ENCODE results near the gene ADSS1.

The ADSS1 gene

GRCh38 chr14:104723651-104724406, at the start of gene ADSS1:
Gene ADSS1, plus strand, starts transcription at chr14:104724229. Its CDS starts 42 bp downstream, at chr14:104724271.
- DNase-seq: peak; percentile 73

GRCh38 chr14:104675447-104675846, 48.6 kb upstream of the ADSS1 start:
- no peak for DNase-seq

DNA sequence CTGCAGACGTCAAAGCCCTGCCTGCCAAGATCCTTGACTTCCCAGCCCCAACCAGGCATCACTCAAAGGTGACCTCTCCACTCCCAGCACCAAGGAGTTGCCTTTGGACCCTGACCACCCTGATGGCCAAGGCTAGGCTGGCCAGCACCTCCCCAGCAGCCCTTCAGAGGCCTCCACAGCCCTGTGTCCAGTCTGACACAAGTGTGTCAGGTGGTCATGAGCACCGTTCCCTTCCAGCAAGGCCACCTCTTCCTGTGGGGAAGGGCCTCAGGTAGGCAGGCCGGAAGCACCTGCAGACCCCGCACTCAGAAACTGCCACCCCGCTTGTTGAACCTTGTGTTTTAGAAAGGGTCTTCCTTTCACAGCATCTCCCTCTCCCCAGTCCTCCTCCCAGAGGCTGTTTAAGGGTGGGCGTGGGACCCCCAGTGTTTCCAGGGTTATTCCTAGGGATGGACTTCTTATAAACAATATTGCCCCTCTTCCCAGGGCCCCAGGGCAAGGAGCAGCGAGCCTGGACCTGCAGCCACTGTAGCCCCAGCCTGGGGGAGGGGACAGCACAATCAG, 47.8 kb upstream of the ADSS1 start:
- no peak for DNase-seq

- peak; percentile 61 for DNase-seq
Observed at GRCh38 chr14:104676694-104677511, 47.1 kb upstream of the ADSS1 start.

DNA sequence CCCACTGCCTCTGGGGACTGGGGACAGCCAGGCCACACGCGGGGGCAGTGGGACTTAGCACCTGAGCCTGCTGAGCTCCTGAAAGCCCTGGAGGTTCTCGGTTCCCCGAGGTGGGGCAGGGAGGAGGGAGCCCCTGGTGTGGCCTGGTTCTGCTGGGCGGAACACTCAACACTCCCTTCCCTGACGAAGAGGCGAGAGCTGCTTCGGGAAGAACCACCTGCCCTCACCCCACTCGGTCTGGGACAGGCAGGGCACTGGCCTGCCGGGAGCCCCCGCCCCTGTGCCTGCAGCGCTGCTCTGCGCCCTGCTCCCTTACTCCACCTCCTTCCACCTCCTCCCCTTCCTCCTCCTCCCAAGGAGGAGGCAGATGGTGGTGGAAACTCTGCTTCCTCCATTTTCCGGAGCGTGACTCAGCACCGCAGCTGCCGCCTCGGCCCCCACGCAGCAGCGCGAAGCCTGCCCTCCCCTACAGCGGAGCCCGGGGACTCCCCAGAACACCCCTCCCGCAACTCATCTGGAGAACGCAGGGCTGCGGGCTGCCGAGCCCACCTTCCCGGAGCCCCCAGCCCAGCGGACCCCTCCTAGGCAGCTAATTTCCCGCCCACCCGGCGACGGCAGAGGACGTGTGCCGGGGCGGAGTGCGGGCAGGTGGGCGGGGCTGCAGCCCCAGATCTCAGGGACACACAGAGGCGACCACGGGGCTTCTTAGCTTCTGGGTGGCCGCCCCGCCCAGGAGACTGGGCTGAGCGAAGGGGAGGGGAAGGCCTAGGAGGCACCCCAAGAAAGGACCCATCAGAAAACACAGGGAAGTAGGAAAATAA, 46.3 kb upstream of the ADSS1 start:
- peak; percentile 75 for DNase-seq

- DNase-seq: no peak
Observed at GRCh38 chr14:104678346-104678745, 45.7 kb upstream of the ADSS1 start.

GRCh38 chr14:104678901-104679705, 44.9 kb upstream of the ADSS1 start:
- DNase-seq: no peak

- DNase-seq: no peak
Observed at GRCh38 chr14:104680056-104680805, 43.8 kb upstream of the ADSS1 start.

GRCh38 chr14:104680806-104681688, 43.0 kb upstream of the ADSS1 start:
- no peak for DNase-seq

DNA sequence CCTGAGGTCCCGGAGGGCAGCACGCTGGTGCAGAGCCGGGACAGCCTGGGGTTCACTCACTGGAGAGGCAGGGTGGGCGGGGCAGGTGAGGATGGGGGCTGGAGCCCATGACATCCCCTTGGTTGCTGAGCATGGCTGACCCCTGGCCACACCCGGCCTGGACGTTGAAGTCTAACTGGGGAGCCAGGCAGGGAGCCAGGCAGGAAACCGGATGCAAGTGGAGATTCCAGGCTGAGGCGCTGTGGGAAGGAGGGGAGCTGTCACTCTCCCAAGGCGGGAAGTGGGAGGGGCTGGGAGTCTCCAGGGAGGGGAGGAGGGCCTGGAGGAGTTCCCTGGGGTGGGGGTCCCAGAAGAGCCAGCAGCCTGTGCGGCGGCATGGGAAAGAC, 42.3 kb upstream of the ADSS1 start:
- no peak for DNase-seq

GRCh38 chr14:104682107-104682593, 41.9 kb upstream of the ADSS1 start:
- no peak for DNase-seq

GRCh38 chr14:104683653-104684448, 40.2 kb upstream of the ADSS1 start:
- no peak for DNase-seq

DNA sequence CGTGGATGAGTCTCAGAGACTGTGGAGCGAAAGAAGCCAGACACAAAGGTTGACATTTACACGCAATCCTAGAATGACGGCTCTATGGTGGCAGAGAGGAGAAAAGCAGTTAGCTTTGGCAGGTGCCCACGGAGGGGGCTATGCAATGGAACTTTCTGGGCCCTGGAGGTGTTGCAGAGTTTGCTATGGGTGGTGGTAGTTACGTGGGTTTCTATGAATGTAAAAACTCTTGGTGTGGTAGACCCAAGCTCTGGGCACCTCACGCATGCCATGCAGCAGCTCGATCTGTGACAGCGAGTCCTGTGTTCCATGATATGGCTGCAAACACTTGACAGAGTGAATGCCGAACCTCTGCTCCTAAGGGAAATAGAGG, 39.6 kb upstream of the ADSS1 start:
- no peak for DNase-seq

GRCh38 chr14:104685216-104685997, 38.6 kb upstream of the ADSS1 start:
- no peak for DNase-seq

- DNase-seq: no peak
Observed at GRCh38 chr14:104685998-104686610, 37.9 kb upstream of the ADSS1 start.

- DNase-seq: no peak
Observed at GRCh38 chr14:104686624-104687517, 37.2 kb upstream of the ADSS1 start.

All from activated CD4-positive, CD25-positive, alpha-beta regulatory T cell treated with anti-CD3 and anti-CD28 coated beads, Interleukin-2, amount 50 U/mL, for 72 hours (primary cell).